HepG2 (cell line): ENCODE measurements around the gene WNT3. TPM values are rescaled to one million over a fixed set of nuclear protein-coding genes. Genes with fewer than 3 reads are reported as not detected.

Experiments
- DPF2 ChIP-seq: sonication (generic); formaldehyde crosslinking; IDR thresholded peaks from 2 replicates; pipeline ENCODE4 v1.4.0; 2020; ENCODE audit warnings: mild to moderate bottlenecking, low read depth, missing genetic modification reagents, borderline replicate concordance
- EHMT2 ChIP-seq: fragments of 200-600 bp; sonication (generic); IDR thresholded peaks from 2 replicates; pipeline ENCODE4 v1.7.0; 2017; ENCODE audit warnings: antibody characterized with exemption, low read depth, low read length, borderline replicate concordance
- HNF1A ChIP-seq, 2 experiments: sonication (generic) in 1 of 2; formaldehyde crosslinking in 1 of 2; IDR thresholded peaks; 2 replicates each; pipeline versions ENCODE4 v1.4.0 to v1.6.1; 2016 to 2020; ENCODE audit warnings: borderline replicate concordance in 1 of 2, low read depth in 1 of 2, mild to moderate bottlenecking in 1 of 2, missing genetic modification reagents in 1 of 2
- HNRNPL ChIP-seq: fragments of 200-400 bp; formaldehyde crosslinking; IDR thresholded peaks from 2 replicates; pipeline ENCODE4 v1.6.1; 2017; ENCODE audit warnings: mild to moderate bottlenecking, low read depth, low read length
- HOXA9 ChIP-seq: sonication (generic); formaldehyde crosslinking; IDR thresholded peaks from 2 replicates; pipeline ENCODE4 v1.8.1; 2022; ENCODE audit warnings: missing genetic modification reagents, mild to moderate bottlenecking, moderate library complexity, borderline replicate concordance
- IRF1 ChIP-seq: sonication (generic); formaldehyde crosslinking; IDR thresholded peaks from 2 replicates; pipeline ENCODE4 v1.4.0; 2020; ENCODE audit warnings: low read depth, mild to moderate bottlenecking, missing genetic modification reagents
- NFKB2 ChIP-seq: sonication (generic); formaldehyde crosslinking; IDR thresholded peaks from 2 replicates; pipeline ENCODE4 v1.4.0; 2020; ENCODE audit warnings: missing genetic modification reagents, borderline replicate concordance
- NFKBIZ ChIP-seq: IDR thresholded peaks from 2 replicates; pipeline ENCODE4 v1.6.1; 2018; ENCODE audit warnings: missing genetic modification reagents, missing compliant biosample characterization
- PHF8 ChIP-seq: sonication (generic); formaldehyde crosslinking; IDR thresholded peaks from 2 replicates; pipeline ENCODE4 v1.5.0; 2020; ENCODE audit warnings: missing genetic modification reagents
- SIN3B ChIP-seq: fragments of 150-350 bp; IDR thresholded peaks from 2 replicates; pipeline ENCODE4 v1.6.1; 2014; ENCODE audit warnings: low read length
- TBP ChIP-seq: sonication (generic); formaldehyde crosslinking; IDR thresholded peaks from 2 replicates; pipeline ENCODE4 v1.5.0; 2020; ENCODE audit warnings: missing genetic modification reagents
- TFE3 ChIP-seq: IDR thresholded peaks from 2 replicates; pipeline ENCODE4 v1.6.1; 2016
- TMF1 ChIP-seq: sonication (generic); formaldehyde crosslinking; IDR thresholded peaks from 2 replicates; pipeline ENCODE4 v1.8.1; 2022; ENCODE audit warnings: low read depth, missing genetic modification reagents
- XRCC5 ChIP-seq: fragments of 200-400 bp; formaldehyde crosslinking; optimal IDR thresholded peaks from 2 replicates; pipeline ENCODE3; 2017; ENCODE audit warnings: mild to moderate bottlenecking, low read length
- ZNF235 ChIP-seq: sonication (generic); formaldehyde crosslinking; IDR thresholded peaks from 2 replicates; pipeline ENCODE4 v1.8.1; 2023; ENCODE audit warnings: mild to moderate bottlenecking, missing genetic modification reagents, borderline replicate concordance
- ZNF337 ChIP-seq: sonication (generic); formaldehyde crosslinking; IDR thresholded peaks from 2 replicates; pipeline ENCODE4 v1.5.1; 2020; ENCODE audit warnings: missing genetic modification reagents, low read depth, mild to moderate bottlenecking, borderline replicate concordance
- ZNF432 ChIP-seq: sonication (generic); formaldehyde crosslinking; IDR thresholded peaks from 2 replicates; pipeline ENCODE4 v1.5.0; 2020; ENCODE audit warnings: missing genetic modification reagents, mild to moderate bottlenecking, borderline replicate concordance
- ZNF605 ChIP-seq: sonication (generic); formaldehyde crosslinking; IDR thresholded peaks from 2 replicates; pipeline ENCODE4 v1.8.0; 2022; ENCODE audit warnings: mild to moderate bottlenecking, missing genetic modification reagents
- ZNF619 ChIP-seq: sonication (generic); formaldehyde crosslinking; IDR thresholded peaks from 2 replicates; pipeline ENCODE4 v1.4.0; 2020; ENCODE audit warnings: mild to moderate bottlenecking, missing genetic modification reagents
- ZNF674 ChIP-seq: sonication (generic); formaldehyde crosslinking; IDR thresholded peaks from 2 replicates; pipeline ENCODE4 v1.5.0; 2020; ENCODE audit warnings: low read depth, mild to moderate bottlenecking, missing genetic modification reagents
- ZNF781 ChIP-seq: sonication (generic); formaldehyde crosslinking; IDR thresholded peaks from 2 replicates; pipeline ENCODE4 v1.5.1; 2020; ENCODE audit warnings: borderline replicate concordance, mild to moderate bottlenecking, missing genetic modification reagents; ENCODE audit errors: not compliant biosample characterization
- ZNF782 ChIP-seq: sonication (generic); formaldehyde crosslinking; IDR thresholded peaks from 2 replicates; pipeline ENCODE4 v1.4.0; 2020; ENCODE audit warnings: missing genetic modification reagents, mild to moderate bottlenecking, borderline replicate concordance
- ZSCAN29 ChIP-seq: sonication (generic); formaldehyde crosslinking; conservative IDR thresholded peaks from 2 replicates; pipeline ENCODE4 v1.4.0; 2020; ENCODE audit warnings: mild to moderate bottlenecking, missing genetic modification reagents
- polyA plus RNA-seq, 8 experiments: library from polyadenylated mRNA; depleted of rRNA in 3 of 8; stranded (reverse) in 7 of 8; unstranded in 1 of 8; fragments of >200 nt; fragmentation: Illumina TruSeq in 4 of 8; extraction: Trizol in 4 of 8; gene quantifications; 2 replicates each; pipeline versions ENCODE4 v1.2.1 to v1.2.3, GENCODE V29; 2011 to 2016; ENCODE audit warnings: low read depth in 4 of 8, missing spikeins in 1 of 8, mixed read lengths in 1 of 8; ENCODE audit not compliant: insufficient read depth in 1 of 8
- total RNA-seq, 5 experiments: library from RNA; depleted of rRNA; stranded (reverse); fragments of >200 nt; fragmentation: Illumina TruSeq; extraction: Trizol; gene quantifications; 2 replicates each; pipeline ENCODE4 v1.2.3, GENCODE V29; 2016; ENCODE audit warnings: low read depth in 1 of 5

WNT3 gene
- total and polyA plus RNA-seq, 2 of the 13 experiments (the other 11 are each of a cell fraction or from before 2014, with no cell fraction given) = 8.5 to 10.3 TPM

GRCh38 chr17:46782250-46782953 is 36.1 kb downstream of the WNT3 start (continued):
- TF ChIP-seq HNF1A (IDR thresholded peaks at IDR 0.05; ENCODE audit: low read depth) (no peak), HNF1A (CRISPR knock-in tag; IDR thresholded peaks at IDR 0.05; ENCODE audit: borderline replicate concordance) (no peak), ZNF432 (no peak), ZNF782 (CRISPR knock-in tag) (no peak), NFKBIZ (CRISPR knock-in tag) (no peak; the same call in 1 of the 2 replicates), SIN3B (no peak), ZNF337 (CRISPR knock-in tag) (no peak), TBP (CRISPR knock-in tag) (0 out of 2 replicates have a peak, but pooled peaks have one; percentile 13), ZNF619 (CRISPR knock-in tag) (0 out of 2 replicates have a peak, but pooled peaks have one; percentile 22), XRCC5 (peak; percentile 97), NFKB2 (CRISPR knock-in tag) (no peak), ZNF235 (0 out of 2 replicates have a peak, but pooled peaks have one; percentile 41), ZSCAN29 (CRISPR knock-in tag) (no peak), ZNF605 (CRISPR knock-in tag) (0 out of 2 replicates have a peak, but pooled peaks have one; percentile 44), PHF8 (peak; percentile 44; the same call in 1 of the 2 replicates), EHMT2 (no peak), TFE3 (CRISPR knock-in tag) (no peak), HOXA9 (CRISPR knock-in tag) (no peak), IRF1 (peak; percentile 37; the same call in 1 of the 2 replicates), HNRNPL (no peak), TMF1 (no peak), ZNF674 (no peak), DPF2 (CRISPR knock-in tag) (no peak), ZNF781 (CRISPR knock-in tag) (no peak)
